ENCODE results near the gene DLX3.

DNA sequence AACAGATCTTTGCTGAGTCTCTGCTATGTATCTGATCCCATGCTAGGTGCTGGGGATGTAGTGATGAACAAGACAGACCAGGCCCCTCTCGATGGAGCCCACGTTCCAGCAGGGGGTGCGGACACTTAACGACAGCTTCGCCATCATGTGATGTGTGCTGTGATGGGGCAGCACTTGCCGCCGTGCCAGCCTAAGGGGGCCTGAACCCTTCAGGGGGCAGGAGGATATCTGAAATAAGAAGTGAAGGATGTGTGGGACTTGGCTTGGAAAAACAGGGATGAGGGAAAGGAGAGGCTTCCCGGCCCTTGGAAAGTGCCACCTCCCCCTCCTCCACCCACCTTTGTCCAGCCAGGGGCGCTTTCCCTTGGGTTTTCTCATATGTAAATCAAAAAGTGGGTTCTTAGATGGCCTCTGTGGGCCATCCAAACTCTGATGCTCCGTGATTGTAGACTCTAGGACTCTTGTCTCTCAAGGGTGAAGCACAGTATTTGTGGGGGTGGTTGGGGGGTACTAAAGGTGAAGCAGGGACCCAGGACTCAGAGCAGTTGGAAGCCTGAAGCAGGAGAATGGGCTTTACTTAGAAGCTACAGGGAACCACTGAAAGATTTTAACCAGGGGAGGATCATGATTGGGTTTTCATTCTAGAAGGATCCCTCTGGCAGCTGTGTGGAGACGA is 4.0 kb upstream of the DLX3 start:
- TF ChIP-seq, protein P1, sequence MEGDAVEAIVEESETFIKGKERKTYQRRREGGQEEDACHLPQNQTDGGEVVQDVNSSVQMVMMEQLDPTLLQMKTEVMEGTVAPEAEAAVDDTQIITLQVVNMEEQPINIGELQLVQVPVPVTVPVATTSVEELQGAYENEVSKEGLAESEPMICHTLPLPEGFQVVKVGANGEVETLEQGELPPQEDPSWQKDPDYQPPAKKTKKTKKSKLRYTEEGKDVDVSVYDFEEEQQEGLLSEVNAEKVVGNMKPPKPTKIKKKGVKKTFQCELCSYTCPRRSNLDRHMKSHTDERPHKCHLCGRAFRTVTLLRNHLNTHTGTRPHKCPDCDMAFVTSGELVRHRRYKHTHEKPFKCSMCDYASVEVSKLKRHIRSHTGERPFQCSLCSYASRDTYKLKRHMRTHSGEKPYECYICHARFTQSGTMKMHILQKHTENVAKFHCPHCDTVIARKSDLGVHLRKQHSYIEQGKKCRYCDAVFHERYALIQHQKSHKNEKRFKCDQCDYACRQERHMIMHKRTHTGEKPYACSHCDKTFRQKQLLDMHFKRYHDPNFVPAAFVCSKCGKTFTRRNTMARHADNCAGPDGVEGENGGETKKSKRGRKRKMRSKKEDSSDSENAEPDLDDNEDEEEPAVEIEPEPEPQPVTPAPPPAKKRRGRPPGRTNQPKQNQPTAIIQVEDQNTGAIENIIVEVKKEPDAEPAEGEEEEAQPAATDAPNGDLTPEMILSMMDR (conservative IDR thresholded peaks at IDR 0.05; ENCODE audit: low read depth, low read length), result no peak
- no peak for TF ChIP-seq EZH2phosphoT487 (IDR thresholded peaks at IDR 0.05; ENCODE audit: borderline replicate concordance, low read length)
